Measurements from ENCODE around the gene TMEM119. TPM values are rescaled to one million over a fixed set of nuclear protein-coding genes. Genes with fewer than 3 reads are reported as not detected.

Gene TMEM119
- total RNA-seq, 4 donors from 2014 or later = 9.0 to 48.8 (median 42.3) TPM

DNA sequence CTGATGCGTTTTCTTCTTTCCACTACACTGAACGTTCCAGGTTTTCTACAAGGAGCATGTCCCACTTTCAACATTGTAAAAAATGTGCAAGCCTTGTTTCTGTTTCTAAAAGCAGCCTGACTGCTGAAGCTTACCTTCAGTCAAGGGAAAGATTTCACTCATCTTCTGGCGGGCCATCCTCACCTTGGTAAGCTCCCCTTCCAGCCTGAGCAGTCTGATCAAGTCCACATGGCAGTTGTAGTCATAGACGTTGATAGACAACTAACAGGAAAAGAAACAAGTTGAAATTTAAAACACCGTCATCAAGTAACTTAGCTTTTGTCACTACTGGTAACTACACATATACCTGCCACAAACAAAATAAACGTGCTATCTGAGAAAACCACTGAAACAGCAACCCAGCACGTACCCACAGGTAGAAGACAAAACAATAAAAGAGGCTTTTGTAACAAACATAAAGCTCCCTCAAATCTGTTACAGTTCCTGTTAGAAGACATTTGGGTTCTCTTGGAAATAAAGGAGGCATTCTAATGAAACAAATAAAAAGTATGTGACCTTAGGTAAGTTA, 48.8 kb downstream of the TMEM119 start:
- WGBS, 2 donors = 68 to 78% methylated on average over 7 of the region's 7 CpGs
- Histone ChIP-seq H3K4me3 (no peak overlapping the region), H3K4me1 (peaks cover 0 to 50% (median 0%) of the 10 kb centered on the region in 4 donors), H3K36me3 (peaks cover 0 to 50% (median 4%) of the 10 kb centered on the region in 3 donors), H3K27ac (no peak overlapping the region), H3K27me3 (no peaks in the 10 kb centered on the region), H3K9me3 (no peaks in the 10 kb centered on the region)
- DNase-seq (ENCODE audit: low spot score in 2 of 2) = no peak
- no peak for TF ChIP-seq EP300 (IDR thresholded peaks at IDR 0.05)
- no peak for TF ChIP-seq POLR2A (IDR thresholded peaks at IDR 0.05)
- no peak for TF ChIP-seq CTCF (IDR thresholded peaks at IDR 0.05)

- WGBS, 2 donors = 70 to 73% methylated on average over 9 of the region's 9 CpGs
- no peaks in the 10 kb centered on the region for H3K9me3 ChIP-seq
- H3K27me3 ChIP-seq = no peaks in the 10 kb centered on the region
- H3K4me1 ChIP-seq = peaks cover 0 to 37% (median 0%) of the 10 kb centered on the region in 4 donors
- DNase-seq (ENCODE audit: low spot score in 2 of 2) = no peak
- no peak overlapping the region for H3K4me3 ChIP-seq
- peaks cover 0 to 64% (median 4%) of the 10 kb centered on the region in 3 donors for H3K36me3 ChIP-seq
- H3K27ac ChIP-seq = no peak overlapping the region
- TF ChIP-seq CTCF (IDR thresholded peaks at IDR 0.05) (no peak), POLR2A (IDR thresholded peaks at IDR 0.05) (no peak), EP300 (IDR thresholded peaks at IDR 0.05) (no peak)
Measured at GRCh38 chr12:108547686-108548085, 50.2 kb downstream of the TMEM119 start.

- no peak overlapping the region for H3K4me3 ChIP-seq
- H3K27ac ChIP-seq = no peak overlapping the region
- no peaks in the 10 kb centered on the region for H3K27me3 ChIP-seq
- peaks cover 0 to 28% (median 2%) of the 10 kb centered on the region in 4 donors for H3K4me1 ChIP-seq
- TF ChIP-seq POLR2A (IDR thresholded peaks at IDR 0.05) (no peak), EP300 (IDR thresholded peaks at IDR 0.05) (no peak), CTCF (IDR thresholded peaks at IDR 0.05) (no peak)
- H3K36me3 ChIP-seq = peaks cover 0 to 66% (median 4%) of the 10 kb centered on the region in 3 donors
- WGBS, 2 donors = 90 to 97% methylated on average over 3 of the region's 3 CpGs
- DNase-seq (ENCODE audit: low spot score in 2 of 2) = no peak
- H3K9me3 ChIP-seq = no peaks in the 10 kb centered on the region
Measured at GRCh38 chr12:108543652-108544051, 54.2 kb downstream of the TMEM119 start.

DNA sequence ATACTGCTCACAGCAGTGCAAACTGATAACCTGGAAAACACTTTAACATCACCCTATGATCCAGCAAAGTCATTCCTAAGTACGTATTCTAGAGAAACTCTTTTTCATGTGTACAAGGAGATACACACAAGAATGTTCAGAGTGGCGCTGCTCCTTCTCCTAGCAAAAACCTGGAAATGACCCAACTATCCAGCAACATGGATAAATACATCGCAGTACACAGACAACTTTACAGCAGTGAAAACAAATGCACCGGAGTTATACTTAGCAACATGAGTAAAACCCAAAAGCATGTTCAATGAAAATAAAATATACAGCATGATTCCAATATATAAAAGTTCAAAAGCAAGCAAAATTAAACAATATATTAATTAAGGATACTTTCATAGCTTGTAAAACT, 55.6 kb downstream of the TMEM119 start:
- H3K27me3 ChIP-seq = no peaks in the 10 kb centered on the region
- no peak for TF ChIP-seq POLR2A (IDR thresholded peaks at IDR 0.05)
- H3K4me3 ChIP-seq = no peak overlapping the region
- no peaks in the 10 kb centered on the region for H3K9me3 ChIP-seq
- peaks cover 0 to 19% (median 2%) of the 10 kb centered on the region in 4 donors for H3K4me1 ChIP-seq
- H3K27ac ChIP-seq = no peak overlapping the region
- no peak for DNase-seq (ENCODE audit: low spot score in 2 of 2)
- peaks cover 0 to 64% (median 4%) of the 10 kb centered on the region in 3 donors for H3K36me3 ChIP-seq
- 79 to 82% methylated on average over 4 of the region's 4 CpGs for WGBS, 2 donors

Other genes with a start within 250 kb of the TMEM119 start
- gene FICD, start 82.8 kb downstream of the TMEM119 start, total RNA-seq = 10 to 100 TPM in 1 of 4 donors, 1 to 10 TPM in 3; 4.8 to 13.2 (median 8.3) TPM
- 10 to 100 TPM; 51.3 to 70.1 (median 63.4) TPM for gene SART3, start 36.9 kb downstream of the TMEM119 start, total RNA-seq
- gene ISCU, start 35.5 kb downstream of the TMEM119 start, total RNA-seq = 100 to 1,000 TPM; 172 to 269 (median 185) TPM
- 10 to 100 TPM in 2 of 4 donors, 1 to 10 TPM in 2; 4.5 to 15.1 (median 9.2) TPM for gene SELPLG, start 35.8 kb upstream of the TMEM119 start, total RNA-seq
- 100 to 1,000 TPM; 110 to 181 (median 158) TPM for gene CORO1C, start 133.4 kb upstream of the TMEM119 start, total RNA-seq

Measured in tibial nerve (tissue), 4 donors.